Fibroblast of mammary gland (primary cell): ENCODE results near the gene MGAT4D.
"Not testable (repeated sequence)": the region's sequence is repeated elsewhere in the genome, so short reads cannot be mapped to it uniquely, and the experiment has no call there.

Source experiments
- DNase-seq: peaks from one replicate; pipeline ENCODE4 v3.0.0-alpha.2; 2010; ENCODE audit warnings: low read depth
- H3K4me3 ChIP-seq: 2 replicates; pipeline ENCODE4 v1.5.1; 2011; ENCODE audit warnings: low read depth, mild to moderate bottlenecking, low read length, moderate library complexity; ENCODE audit not compliant: control insufficient read depth
- CTCF ChIP-seq: conservative IDR thresholded peaks from 2 replicates; pipeline ENCODE4 v1.5.1; 2011; ENCODE audit warnings: low read depth, low read length, inconsistent platforms; ENCODE audit not compliant: control insufficient read depth, insufficient read depth

Gene MGAT4D

GRCh38 chr4:140448162-140448561 is 49.9 kb downstream of the MGAT4D start:
- no peak for DNase-seq
- no peak overlapping the region for H3K4me3 ChIP-seq
- TF ChIP-seq CTCF, result no peak

GRCh38 chr4:140444347-140444746 is 53.7 kb downstream of the MGAT4D start:
- not testable (repeated sequence) for H3K4me3 ChIP-seq, DNase-seq

- DNase-seq, result no peak
- no peak overlapping the region for H3K4me3 ChIP-seq
- no peak for TF ChIP-seq CTCF
Measured at GRCh38 chr4:140439644-140440142, 58.4 kb downstream of the MGAT4D start.

- no peak for DNase-seq
Measured at GRCh38 chr4:140427919-140428471, 70.1 kb downstream of the MGAT4D start.

GRCh38 chr4:140427106-140427918 is 70.8 kb downstream of the MGAT4D start, which contains the start of gene CLGN:
TSS of gene CLGN (minus strand) at chr4:140427648. CDS start at chr4:140413078, 14,570 bp downstream.
- TF ChIP-seq CTCF, result no peak
- H3K4me3 ChIP-seq, result peak within 1 kb of the TSS; percentile 64
- DNase-seq, result peak; percentile 31

More at GRCh38 chr4:140427919-140428471, 70.1 kb downstream of the MGAT4D start:
- H3K4me3 ChIP-seq, result peak overlapping the region; percentile 64
- no peak for TF ChIP-seq CTCF

- no peak for DNase-seq
- peak overlapping the region; percentile 64 for H3K4me3 ChIP-seq
- TF ChIP-seq CTCF, result peak; percentile 11
Measured at GRCh38 chr4:140426610-140427105, 71.4 kb downstream of the MGAT4D start.

- TF ChIP-seq CTCF, result no peak
Measured at GRCh38 chr4:140423106-140423505, 75.0 kb downstream of the MGAT4D start.

GRCh38 chr4:140413130-140413969 is 84.7 kb downstream of the MGAT4D start:
- not testable (repeated sequence) for DNase-seq, H3K4me3 ChIP-seq

More at GRCh38 chr4:140423106-140423505, 75.0 kb downstream of the MGAT4D start:
- DNase-seq, result peak; percentile 69
- H3K4me3 ChIP-seq, result no peak overlapping the region
